Measurements from ENCODE around the gene TROAP. TPM values are rescaled to one million over a fixed set of nuclear protein-coding genes. Genes with fewer than 3 reads are reported as not detected.
A peak's percentile ranks its signal among the peaks of the same experiment; 100 is the strongest.

TROAP gene
- total RNA-seq, 4 donors from 2014 or later = 0.30 to 6.5 (median 3.1) TPM; not detected in 1

- H3K27me3 ChIP-seq = peaks cover 4 to 89% of the 10 kb centered on the region in 2 donors
- no peaks in the 10 kb centered on the region for H3K9me3 ChIP-seq
- no peaks in the 10 kb centered on the region for H3K36me3 ChIP-seq
- H3K4me1 ChIP-seq = peaks cover 0 to 36% (median 8%) of the 10 kb centered on the region in 4 donors
- 2 to 4% methylated on average over 30 to 54 of the region's 65 CpGs for WGBS, 2 donors
- peak; percentile 60 to 87 for DNase-seq (ENCODE audit: low spot score in 2 of 2)
- H3K4me3 ChIP-seq = peak within 1 kb of the TSS in 2 of 4 donors; percentile 30 to 43
- TF ChIP-seq, protein P1, sequence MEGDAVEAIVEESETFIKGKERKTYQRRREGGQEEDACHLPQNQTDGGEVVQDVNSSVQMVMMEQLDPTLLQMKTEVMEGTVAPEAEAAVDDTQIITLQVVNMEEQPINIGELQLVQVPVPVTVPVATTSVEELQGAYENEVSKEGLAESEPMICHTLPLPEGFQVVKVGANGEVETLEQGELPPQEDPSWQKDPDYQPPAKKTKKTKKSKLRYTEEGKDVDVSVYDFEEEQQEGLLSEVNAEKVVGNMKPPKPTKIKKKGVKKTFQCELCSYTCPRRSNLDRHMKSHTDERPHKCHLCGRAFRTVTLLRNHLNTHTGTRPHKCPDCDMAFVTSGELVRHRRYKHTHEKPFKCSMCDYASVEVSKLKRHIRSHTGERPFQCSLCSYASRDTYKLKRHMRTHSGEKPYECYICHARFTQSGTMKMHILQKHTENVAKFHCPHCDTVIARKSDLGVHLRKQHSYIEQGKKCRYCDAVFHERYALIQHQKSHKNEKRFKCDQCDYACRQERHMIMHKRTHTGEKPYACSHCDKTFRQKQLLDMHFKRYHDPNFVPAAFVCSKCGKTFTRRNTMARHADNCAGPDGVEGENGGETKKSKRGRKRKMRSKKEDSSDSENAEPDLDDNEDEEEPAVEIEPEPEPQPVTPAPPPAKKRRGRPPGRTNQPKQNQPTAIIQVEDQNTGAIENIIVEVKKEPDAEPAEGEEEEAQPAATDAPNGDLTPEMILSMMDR (IDR thresholded peaks at IDR 0.05) = peak; percentile 67 to 97 (median 95)
- no peak for TF ChIP-seq POLR2A (IDR thresholded peaks at IDR 0.05)
- no peak within 1 kb of the TSS for H3K27ac ChIP-seq
These were observed 13.9 kb downstream of the TROAP start, which contains the start of gene C1QL4 for GRCh38 chr12:49336645-49337584. Gene C1QL4 (minus strand): TSS chr12:49337188. CDS start chr12:49336477, 711 bp downstream.

GRCh38 chr12:49338830-49339463 lies 15.9 kb downstream of the TROAP start:
- Histone ChIP-seq H3K36me3 (no peaks in the 10 kb centered on the region), H3K27me3 (peaks cover 4 to 91% of the 10 kb centered on the region in 2 donors), H3K27ac (no peak overlapping the region), H3K4me1 (peaks cover 0 to 45% (median 19%) of the 10 kb centered on the region in 4 donors), H3K4me3 (no peak overlapping the region), H3K9me3 (no peaks in the 10 kb centered on the region)
- 72 to 80% methylated on average over 6 of the region's 6 CpGs for WGBS, 2 donors
- DNase-seq (ENCODE audit: low spot score in 2 of 2) = no peak
- TF ChIP-seq, protein P1 (IDR thresholded peaks at IDR 0.05) = no peak
- TF ChIP-seq POLR2A (IDR thresholded peaks at IDR 0.05) (no peak), EP300 (IDR thresholded peaks at IDR 0.05) (no peak)

DNA sequence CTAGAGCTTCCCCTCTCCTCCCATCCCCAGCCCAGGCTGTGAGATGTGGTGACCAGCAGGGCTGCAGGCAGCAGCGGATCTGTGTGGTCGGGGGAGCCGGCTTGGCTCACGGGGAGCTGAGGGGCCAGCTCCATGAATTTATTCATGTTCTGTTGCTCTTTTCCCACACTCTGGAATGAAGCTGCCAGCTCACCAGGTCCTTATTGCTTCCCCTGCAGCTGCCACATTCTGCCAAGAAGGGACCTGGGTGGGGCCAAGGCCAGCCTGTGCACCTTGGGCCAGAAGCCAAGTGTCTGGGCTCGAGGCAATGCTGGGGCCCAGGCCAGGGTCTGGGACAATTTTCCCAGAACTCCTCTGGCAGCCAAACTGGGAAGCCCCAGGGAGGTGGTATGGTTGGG lies 16.4 kb downstream of the TROAP start:
- peaks cover 4 to 91% of the 10 kb centered on the region in 2 donors for H3K27me3 ChIP-seq
- no peak for DNase-seq (ENCODE audit: low spot score in 2 of 2)
- no peak overlapping the region for H3K27ac ChIP-seq
- no peaks in the 10 kb centered on the region for H3K36me3 ChIP-seq
- 53 to 61% methylated on average over 5 of the region's 5 CpGs for WGBS, 2 donors
- no peak overlapping the region for H3K4me3 ChIP-seq
- H3K9me3 ChIP-seq = no peaks in the 10 kb centered on the region
- H3K4me1 ChIP-seq = peaks cover 0 to 45% (median 19%) of the 10 kb centered on the region in 4 donors
- TF ChIP-seq POLR2A (IDR thresholded peaks at IDR 0.05) (no peak), EP300 (IDR thresholded peaks at IDR 0.05) (no peak)
- TF ChIP-seq, protein P1 (IDR thresholded peaks at IDR 0.05) = no peak

DNA sequence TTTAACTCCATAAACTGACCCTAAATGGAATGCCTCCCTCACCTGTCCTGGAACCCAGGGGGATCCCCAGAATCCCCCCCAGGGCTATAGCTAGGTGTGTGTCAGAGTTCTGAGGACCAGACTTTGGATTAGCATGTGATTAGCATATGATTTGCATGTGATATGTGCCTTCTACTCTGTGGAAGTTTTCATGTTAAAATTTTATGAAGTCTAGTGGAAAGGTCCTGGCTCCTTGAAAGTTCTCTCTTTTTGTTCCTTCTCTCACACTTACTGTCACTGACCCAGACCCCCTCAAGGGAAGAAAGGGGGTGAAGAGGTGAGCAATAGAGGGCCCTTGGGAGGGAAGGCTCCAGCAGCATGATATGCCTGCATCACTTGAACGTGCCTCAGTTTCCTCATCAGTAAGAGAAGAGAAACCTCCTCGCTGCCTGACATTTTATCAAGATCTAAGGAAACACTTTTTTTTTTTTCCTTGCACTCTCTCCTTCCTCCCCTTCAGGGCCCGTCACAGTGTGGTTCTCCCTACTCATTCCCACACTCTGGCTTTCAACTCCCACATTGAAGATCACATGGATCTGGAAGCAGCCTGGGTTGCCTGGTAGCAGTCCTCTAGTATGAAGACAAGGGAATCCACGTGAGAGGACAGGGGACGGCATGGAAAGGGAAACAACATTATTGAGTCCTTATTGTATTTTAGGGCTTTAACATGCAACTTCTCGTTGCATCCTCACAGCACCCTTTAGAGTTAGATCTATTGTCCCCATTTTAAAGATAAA lies 17.2 kb downstream of the TROAP start:
- Histone ChIP-seq H3K27ac (no peak overlapping the region), H3K4me1 (peaks cover 0 to 52% (median 25%) of the 10 kb centered on the region in 4 donors), H3K4me3 (no peak overlapping the region), H3K27me3 (peaks cover 4 to 91% of the 10 kb centered on the region in 2 donors), H3K36me3 (no peaks in the 10 kb centered on the region), H3K9me3 (no peaks in the 10 kb centered on the region)
- no peak for TF ChIP-seq POLR2A (IDR thresholded peaks at IDR 0.05)
- TF ChIP-seq EP300 (IDR thresholded peaks at IDR 0.05) = no peak
- TF ChIP-seq, protein P1 (IDR thresholded peaks at IDR 0.05) = no peak
- DNase-seq (ENCODE audit: low spot score in 2 of 2) = no peak
- 61 to 77% methylated on average over 6 of the region's 6 CpGs for WGBS, 2 donors

All from tibial nerve (tissue), 4 donors.